NB4 (cell line): ENCODE measurements around the gene THOC5.
"Not testable (repeated sequence)": the region's sequence is repeated elsewhere in the genome, so short reads cannot be mapped to it uniquely, and the experiment has no call there.

Experiments used
- DNase-seq: peaks from one replicate; pipeline ENCODE4 v3.0.0; 2010; ENCODE audit warnings: low read depth
- H3K4me3 ChIP-seq: one replicate; pipeline ENCODE4 v1.5.1; 2011; ENCODE audit warnings: mild to moderate bottlenecking, low read depth, low read length, moderate library complexity
- MYC ChIP-seq: IDR thresholded peaks from 2 replicates; pipeline ENCODE4 v1.6.1; 2011; ENCODE audit warnings: low read depth, low read length
- POLR2A ChIP-seq: IDR thresholded peaks from 2 replicates; pipeline ENCODE4 v1.6.1; 2011; ENCODE audit warnings: mild to moderate bottlenecking; ENCODE audit not compliant: insufficient read length; ENCODE audit errors: extremely low read depth
- TF ChIP-seq, protein P1 (sequence below): IDR thresholded peaks from one replicate; pipeline ENCODE4 v1.5.1; 2012; ENCODE audit warnings: low read depth, low read length
- TF ChIP-seq, protein P2 (sequence below): IDR thresholded peaks from 2 replicates; pipeline ENCODE4 v1.6.1; 2011; ENCODE audit warnings: low read depth, low read length

Gene THOC5

DNA sequence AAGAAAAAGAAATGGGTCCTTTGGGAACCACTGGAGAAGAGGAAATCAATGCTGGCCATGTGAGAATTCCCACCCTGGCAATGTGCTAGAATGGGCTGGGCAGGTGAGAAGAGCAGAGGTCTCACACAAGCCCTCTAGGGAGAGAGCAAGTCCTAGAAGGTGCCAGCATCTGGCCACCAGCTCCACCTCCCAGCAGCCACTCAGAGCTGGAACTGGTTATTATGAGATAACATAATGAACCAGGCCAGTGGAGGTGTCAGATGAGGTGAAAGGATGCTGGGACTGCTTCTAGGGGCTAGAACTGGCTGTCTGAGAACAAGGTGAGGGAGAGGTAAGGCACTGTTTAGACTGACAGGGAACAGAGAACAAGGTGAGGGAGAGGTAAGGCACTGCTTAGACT is 44.3 kb downstream of the THOC5 start:
- no peak overlapping the region for H3K4me3 ChIP-seq
- TF ChIP-seq, protein P1, sequence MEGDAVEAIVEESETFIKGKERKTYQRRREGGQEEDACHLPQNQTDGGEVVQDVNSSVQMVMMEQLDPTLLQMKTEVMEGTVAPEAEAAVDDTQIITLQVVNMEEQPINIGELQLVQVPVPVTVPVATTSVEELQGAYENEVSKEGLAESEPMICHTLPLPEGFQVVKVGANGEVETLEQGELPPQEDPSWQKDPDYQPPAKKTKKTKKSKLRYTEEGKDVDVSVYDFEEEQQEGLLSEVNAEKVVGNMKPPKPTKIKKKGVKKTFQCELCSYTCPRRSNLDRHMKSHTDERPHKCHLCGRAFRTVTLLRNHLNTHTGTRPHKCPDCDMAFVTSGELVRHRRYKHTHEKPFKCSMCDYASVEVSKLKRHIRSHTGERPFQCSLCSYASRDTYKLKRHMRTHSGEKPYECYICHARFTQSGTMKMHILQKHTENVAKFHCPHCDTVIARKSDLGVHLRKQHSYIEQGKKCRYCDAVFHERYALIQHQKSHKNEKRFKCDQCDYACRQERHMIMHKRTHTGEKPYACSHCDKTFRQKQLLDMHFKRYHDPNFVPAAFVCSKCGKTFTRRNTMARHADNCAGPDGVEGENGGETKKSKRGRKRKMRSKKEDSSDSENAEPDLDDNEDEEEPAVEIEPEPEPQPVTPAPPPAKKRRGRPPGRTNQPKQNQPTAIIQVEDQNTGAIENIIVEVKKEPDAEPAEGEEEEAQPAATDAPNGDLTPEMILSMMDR = no peak
- TF ChIP-seq, protein P2, sequence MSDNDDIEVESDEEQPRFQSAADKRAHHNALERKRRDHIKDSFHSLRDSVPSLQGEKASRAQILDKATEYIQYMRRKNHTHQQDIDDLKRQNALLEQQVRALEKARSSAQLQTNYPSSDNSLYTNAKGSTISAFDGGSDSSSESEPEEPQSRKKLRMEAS = no peak
- TF ChIP-seq POLR2A (no peak), MYC (no peak)
- no peak for DNase-seq

DNA sequence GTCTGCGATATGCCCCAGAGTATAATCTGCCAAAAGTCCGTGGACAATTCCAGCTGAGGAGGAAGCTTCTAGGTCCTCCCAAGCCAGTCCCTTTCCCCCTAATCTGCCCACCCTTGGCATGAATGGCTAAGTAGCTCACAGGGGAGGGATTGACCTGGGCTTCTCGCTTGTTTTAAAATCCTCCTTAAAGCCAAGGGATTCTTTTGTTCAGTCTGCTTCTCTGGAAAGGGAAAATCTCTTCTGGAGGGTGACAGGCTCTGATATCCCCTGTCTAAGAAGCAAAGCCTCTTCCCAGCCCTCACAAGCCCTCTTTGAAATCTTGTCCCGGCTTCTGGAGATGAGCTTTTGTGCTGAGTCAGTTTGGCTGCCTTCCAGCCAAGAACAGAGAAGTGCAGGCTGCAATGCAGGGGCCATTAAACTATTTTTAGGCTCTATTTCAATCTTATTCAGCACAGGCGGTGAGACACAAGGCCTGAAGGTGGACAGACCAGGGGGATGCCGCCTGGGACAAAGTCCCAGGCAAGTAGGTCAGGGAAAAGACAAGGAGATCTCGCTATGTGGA is 49.7 kb downstream of the THOC5 start:
- TF ChIP-seq MYC (no peak), POLR2A (no peak)
- TF ChIP-seq, protein P2 = no peak
- no peak overlapping the region for H3K4me3 ChIP-seq
- DNase-seq = peak; percentile 25

DNA sequence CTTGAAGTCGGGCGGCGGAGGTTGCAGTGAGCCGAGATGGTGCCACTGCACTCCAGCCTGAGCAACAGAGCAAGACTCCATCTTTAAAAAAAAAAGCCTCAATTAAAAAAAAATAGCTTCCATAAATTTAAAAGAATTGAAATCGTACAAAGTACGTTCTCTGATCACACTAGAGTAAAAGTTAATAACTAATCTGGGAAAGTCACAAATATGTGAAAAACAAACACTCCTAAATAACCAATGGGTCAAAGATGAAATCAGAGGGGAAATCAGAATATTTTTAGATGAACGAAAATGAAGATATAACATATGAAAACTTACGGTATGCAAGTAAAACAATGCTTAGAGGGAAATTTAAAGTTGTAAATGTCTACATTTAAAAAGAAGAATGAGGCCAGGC is 53.7 kb downstream of the THOC5 start:
- H3K4me3 ChIP-seq = no peak overlapping the region
- no peak for DNase-seq
- TF ChIP-seq POLR2A (no peak), MYC (no peak)
- TF ChIP-seq, protein P2 = no peak
- TF ChIP-seq, protein P1 = no peak

DNA sequence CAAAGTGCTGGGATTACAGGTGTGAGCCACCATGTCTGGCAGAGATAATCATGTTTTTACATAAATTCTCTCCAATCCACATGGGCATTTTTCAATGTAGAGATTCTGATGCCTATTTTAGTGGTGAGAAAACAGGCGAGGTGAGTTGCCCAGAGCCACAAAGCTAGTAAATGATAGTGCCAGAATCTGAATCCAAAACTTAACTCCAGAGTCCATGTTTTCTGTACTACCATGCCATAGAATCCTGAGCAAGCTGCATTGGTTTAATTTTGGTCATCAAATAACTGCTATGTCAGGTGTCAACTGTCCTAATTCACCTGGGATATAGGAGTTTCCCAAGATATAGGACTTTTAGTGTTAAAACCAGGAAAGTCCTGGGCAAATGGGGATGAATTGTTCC is 59.9 kb downstream of the THOC5 start:
- no peak for DNase-seq
- no peak for TF ChIP-seq MYC
- TF ChIP-seq, protein P2 = no peak
- TF ChIP-seq, protein P1 = no peak
- TF ChIP-seq POLR2A = no peak
- no peak overlapping the region for H3K4me3 ChIP-seq

DNA sequence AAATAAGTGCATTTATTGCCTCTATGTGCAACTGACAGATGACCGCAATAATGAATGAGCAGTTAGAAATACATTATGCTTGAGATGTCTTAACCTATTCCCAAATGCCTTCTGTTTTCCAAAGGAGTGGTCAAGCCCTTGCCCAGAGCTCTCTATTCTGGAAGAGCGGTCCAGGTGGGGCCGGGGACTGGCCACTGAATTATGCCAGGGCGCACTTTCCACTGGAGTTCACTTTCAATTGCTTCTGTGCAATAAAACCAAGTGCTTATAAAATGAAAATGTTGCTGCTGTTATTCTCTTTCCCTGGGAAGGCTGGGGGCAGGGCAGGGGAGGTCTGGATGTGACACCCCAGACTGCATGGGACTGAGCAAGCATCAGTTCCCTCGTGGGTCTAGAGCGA is 62.5 kb downstream of the THOC5 start:
- DNase-seq = no peak
- TF ChIP-seq, protein P1 = no peak
- TF ChIP-seq POLR2A = no peak
- TF ChIP-seq, protein P2 = no peak
- no peak for TF ChIP-seq MYC
- no peak overlapping the region for H3K4me3 ChIP-seq

DNA sequence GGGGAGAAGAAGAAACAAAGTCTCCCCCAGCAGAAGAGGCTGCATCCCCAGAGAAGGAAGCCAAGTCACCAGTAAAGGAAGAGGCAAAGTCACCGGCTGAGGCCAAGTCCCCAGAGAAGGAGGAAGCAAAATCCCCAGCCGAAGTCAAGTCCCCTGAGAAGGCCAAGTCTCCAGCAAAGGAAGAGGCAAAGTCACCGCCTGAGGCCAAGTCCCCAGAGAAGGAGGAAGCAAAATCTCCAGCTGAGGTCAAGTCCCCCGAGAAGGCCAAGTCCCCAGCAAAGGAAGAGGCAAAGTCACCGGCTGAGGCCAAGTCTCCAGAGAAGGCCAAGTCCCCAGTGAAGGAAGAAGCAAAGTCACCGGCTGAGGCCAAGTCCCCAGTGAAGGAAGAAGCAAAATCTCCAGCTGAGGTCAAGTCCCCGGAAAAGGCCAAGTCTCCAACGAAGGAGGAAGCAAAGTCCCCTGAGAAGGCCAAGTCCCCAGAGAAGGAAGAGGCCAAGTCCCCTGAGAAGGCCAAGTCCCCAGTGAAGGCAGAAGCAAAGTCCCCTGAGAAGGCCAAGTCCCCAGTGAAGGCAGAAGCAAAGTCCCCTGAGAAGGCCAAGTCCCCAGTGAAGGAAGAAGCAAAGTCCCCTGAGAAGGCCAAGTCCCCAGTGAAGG is 64.3 kb downstream of the THOC5 start:
- DNase-seq = peak; percentile 83

More for the DNA sequence above, 64.3 kb downstream of the THOC5 start:
- not testable (repeated sequence) for H3K4me3 ChIP-seq
